Stimulated activated CD8-positive, alpha-beta memory T cell treated with anti-CD3 and anti-CD28 coated beads, Interleukin-2, amount 100 ng/mL, for 1 hour (primary cell): Measurements from ENCODE around the gene PABPN1L.
"Not testable (repeated sequence)": the region's sequence is repeated elsewhere in the genome, so short reads cannot be mapped to it uniquely, and the experiment has no call there.

ENCODE experiments used
- DNase-seq, 2 donors: peaks; one replicate each; pipeline ENCODE4 v3.0.0-alpha.2; 2020; ENCODE audit warnings: low read depth in 2 of 2

Gene PABPN1L

DNA sequence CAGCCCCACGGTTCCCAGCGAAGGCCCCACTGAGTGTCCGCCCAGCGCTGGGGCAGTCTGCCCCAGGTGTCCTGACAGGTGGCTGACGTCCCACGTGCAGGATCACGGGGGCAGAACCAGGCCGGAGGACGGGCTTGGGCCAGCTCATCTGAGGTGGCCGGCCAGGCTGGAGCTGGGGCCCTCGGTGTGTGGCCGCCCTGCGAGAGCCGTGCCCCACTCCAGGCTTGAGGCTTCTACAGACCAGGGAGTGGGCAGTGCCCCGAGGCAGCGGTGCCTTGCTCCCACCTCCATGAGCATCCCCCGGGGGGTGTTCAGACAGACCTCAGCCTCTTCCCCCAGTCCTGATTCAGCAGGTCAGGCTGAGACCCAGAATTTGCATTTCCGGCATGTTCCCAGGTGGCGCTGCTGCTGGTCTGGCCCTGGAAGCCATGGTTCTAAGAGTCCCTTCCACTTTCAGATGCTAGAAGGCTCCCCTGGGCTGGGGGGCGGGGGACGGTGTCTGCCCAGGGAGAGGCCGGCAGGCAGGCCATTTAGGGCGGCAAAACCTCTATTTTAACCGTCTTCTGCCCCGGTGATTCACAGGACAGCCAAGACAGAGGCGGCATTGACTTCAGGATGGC, 35.4 kb upstream of the PABPN1L start:
- no peak for DNase-seq

DNA sequence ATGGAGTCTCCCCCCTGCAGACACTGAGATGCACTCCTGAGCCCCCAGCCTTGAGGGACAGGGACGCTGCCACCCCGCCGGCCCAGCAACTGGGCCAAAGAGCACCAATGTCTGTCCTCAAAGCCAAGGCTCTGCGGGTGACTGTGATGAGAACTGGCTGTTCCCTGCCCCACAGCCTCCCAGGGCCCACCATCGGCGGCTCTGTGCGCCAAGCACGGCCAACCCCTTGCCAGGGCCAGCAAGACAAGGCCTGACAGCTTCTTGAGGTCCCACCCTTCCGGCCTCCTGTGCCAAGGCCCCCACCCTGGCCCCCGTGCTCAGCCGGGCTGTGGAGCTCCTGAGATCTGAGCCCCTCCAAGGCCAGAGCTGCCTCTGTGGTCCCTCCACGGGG, 34.2 kb upstream of the PABPN1L start:
- DNase-seq: no peak

DNA sequence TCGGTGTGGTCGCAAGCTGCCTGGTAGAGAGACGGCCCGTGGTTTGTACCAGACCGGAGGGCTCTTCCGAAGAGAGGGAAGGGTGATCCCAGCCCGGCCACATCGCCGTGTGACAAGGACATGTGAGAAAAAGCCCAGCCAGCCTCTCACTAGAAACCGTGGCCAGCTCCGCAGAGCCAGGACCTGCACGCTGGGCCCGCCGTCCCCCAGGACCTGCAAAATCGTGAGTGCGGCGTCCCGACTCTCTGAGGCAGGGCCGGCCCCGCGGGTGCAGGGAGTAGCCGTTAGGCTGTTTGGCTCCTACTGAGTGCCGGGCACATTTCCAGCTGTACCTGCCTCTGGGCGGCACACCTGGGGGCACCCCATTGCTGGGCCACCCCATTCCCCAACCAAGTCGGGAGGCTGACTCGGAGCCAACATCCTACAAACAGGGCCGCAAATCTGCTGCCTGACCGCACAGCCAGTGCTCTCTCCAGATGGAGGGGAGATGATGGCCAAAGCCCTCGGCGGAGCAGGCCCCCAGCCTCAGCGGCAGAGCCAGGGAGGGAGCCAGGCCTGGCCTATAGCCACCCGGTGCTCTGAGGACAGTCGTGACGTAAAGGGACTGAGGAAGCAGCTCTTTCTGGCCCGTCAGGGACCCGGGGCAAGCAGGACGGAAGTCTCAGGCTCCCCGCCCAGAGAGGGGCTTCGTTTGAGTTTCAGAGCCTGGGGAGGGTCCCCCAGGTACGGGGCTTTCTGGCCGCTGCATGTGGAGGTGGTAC, 33.6 kb upstream of the PABPN1L start:
- no peak for DNase-seq

DNA sequence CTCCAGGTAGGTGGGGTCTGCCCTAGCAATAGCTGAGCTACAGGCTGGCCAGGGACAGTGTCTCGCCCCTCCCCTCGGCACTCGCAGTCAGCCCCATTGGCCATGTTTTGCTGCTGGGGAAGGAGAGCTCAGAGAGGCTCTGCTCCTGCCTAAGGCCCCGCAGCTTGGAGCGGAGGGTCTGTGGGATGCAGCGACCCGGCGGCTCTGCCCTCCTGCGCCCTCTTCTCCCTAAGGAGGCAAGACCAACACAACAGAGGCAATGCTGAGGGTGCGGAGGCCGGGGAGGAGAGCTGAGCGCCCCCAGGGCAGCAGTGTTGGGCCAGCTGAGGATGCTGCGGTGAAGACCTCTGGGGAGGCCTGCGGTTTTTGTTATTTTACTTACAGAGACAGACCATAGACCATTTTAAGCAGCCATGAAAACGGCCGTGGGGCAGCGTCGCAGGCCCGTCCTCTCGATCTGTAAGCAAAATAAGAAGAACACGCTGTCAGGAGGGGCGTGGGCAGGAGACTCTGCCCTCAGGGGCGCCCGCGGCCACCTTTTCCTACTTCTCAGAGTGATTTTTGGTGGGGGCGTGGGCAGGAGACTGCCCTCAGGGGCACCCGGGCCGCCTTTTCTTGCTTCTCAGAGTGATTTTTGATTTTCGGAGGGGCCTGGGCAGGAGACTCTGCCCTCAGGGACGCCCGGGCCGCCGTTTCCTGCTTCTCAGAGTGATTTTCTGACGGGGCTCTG, 31.4 kb upstream of the PABPN1L start:
- DNase-seq: no peak

DNA sequence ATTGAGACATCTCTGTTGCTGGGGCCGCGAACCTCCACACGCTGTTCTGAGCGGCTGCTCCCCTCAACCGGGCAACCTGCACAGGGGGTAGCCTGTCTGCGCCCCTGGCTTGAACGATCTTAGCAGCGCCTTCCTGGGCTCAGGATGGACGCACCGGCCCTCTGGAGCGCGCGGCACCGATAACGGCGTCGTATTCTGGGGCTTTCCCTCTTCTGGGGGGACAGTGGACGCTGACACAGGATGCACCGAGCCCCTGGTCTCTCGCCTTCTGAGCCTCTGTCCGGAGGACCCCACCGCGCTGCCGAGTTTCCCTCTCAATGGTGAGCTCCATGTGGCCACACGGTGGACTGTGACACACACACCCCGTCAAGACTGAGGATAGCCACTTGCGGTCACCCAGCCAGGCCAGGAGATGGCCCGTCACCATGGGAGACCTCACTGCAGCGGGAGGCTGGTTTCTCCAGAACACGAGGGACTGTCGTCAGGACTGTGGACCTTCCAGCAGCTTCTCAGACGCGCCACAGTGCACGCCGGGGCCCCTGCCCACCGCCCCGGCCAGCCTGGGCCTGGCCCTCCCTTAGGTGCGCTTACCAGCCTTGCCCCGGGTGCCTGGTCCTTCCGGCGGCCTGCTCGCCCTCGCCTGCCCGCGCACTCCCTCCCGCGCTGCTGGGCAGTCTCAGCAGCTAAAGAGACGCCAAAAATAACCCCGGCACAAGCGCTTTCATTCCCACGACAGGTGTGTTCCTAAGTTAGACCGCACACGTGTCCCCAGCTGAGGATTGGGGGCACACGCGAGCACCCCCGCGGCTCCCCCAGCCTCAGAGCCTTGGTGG, 30.0 kb upstream of the PABPN1L start:
- DNase-seq: no peak

DNA sequence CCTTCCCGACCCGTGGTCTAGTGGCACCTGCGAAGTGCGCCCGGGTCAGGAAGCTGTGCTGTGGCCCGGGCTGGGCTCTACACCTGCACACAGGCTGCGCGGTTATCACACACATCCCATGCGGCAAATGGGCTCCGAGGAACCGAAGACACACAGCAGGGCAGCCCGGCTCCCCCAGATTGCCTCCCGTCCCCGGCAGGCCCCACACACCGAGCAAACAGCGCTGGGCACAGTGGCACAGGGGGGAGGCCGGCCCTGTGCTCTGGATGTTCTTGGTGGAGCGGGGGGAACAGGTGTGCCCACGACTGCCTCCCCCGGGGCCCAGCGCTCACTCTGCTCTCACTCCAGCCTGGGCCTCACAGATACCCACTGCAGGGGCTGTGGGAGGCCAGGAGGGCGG, 28.9 kb upstream of the PABPN1L start:
- DNase-seq: no peak

DNA sequence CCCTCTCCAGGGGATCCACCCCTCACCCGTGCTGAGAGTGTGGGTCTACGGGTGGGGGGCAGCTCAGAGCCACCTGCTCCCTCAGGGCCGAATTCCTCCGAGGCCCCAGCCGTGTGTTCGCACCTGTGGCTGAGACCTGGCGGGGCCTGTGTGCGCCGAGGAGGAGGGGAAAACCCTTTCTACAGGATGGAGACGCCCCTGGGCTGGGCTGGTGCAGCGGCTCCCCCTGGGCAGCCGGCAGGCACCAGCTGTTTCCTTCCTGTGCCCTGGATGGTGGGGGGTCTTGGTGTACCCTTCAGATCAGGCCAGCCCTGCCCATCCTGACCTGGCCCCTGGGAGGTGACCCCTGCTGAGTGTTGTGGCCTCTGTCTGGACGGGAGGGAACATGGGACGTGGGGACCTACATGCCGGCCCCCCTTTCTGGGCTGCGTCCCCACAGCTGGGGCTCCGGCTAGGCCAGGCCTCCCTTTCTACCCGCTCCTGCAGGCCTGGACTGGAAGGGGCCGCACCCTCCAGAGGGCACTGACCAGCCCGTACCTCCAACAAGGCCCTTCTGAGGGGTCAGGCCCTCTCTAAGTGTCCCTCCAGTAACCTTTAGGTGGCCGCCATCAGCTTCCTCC, 28.3 kb upstream of the PABPN1L start:
- DNase-seq: no peak

DNA sequence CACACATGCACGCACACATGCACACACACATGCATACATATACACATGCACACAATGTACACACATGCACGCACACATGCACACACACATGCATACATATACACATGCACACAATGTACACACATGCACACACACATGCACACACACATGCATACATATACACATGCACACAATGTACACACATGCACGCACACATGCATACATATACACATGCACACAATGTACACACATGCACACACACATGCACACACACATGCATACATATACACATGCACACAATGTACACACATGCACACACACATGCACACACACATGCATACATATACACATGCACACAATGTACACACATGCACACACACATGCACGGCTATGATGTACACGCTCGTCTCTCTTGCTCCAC, 27.8 kb upstream of the PABPN1L start:
- DNase-seq: not testable (repeated sequence)

DNA sequence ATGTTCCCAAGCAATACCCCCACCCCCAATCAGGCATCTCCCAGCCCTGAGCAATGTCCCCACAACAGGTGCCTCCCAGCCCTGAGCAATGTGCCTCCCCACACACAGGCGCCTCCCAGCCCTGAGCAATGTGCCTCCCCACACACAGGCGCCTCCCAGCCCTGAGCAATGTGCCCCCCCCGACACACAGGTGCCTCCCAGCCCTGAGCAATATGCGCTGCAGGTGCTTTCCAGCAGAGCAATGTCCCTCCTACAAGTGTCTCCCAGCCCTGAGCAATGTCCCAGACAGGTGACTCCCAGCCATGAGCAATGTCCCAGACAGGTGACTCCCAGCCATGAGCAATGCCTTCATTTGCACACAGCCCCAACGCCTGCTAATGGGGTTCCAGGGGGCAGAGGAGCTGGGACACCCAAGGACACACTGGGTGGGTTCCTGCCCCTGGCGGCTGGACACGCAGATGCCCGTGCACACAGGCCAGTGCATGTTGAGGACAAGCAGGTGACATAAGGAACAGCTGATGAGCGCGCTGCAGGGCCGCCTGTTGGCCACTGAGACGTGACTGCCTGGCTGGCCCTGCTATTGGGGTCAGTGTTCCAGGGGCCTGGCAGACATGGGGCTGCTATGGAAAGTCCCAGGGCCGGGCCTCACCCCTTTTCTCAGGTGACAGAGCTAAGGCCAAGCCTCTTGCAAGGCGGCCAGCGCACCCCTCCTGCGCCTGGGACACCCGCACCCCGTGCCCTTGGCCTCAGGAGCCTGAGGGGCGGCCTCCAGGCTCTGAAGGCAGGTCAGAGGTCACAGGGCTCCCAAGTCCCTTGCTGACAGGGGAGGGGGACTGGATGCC, 26.9 kb upstream of the PABPN1L start:
- DNase-seq: no peak

DNA sequence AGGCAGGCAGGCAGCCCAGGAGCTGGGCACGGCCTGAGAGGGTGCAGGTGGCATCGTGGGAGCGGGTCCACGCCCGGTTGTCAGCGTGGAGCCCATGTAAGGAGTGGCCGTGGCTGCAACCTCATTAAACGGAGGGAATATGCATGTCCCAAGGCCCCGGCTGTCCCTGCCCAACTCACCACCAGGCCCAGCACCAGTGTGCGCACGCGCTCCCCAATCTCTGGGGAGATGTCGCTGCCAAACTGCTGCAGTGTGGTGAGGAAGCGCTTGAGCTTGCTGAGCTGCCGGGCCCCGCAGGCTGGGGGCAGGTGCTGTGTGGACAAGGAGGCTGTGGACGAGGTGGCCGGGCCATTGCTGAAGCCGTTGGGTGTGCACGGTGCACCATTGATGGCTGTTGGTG, 25.6 kb upstream of the PABPN1L start:
- DNase-seq: no peak

DNA sequence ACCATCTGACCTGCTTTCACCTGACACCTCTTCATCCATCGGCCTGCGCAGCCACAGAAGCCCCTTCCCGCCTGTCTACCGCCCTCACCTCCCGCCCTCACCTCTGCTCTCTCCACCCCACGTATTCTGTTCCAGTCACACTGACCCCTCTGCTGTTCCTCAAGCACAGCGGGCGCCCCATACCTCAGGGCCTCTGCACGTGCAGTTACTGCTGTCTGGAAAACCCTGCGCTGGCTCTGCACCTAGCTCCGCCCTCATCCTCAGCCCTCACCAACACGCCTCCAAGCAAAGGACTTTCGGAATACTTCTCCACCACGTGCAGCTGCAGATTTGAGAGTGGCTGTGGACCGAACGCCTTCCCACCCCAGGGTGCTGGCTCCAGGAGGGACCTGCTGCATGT, 24.6 kb upstream of the PABPN1L start:
- DNase-seq: no peak

DNA sequence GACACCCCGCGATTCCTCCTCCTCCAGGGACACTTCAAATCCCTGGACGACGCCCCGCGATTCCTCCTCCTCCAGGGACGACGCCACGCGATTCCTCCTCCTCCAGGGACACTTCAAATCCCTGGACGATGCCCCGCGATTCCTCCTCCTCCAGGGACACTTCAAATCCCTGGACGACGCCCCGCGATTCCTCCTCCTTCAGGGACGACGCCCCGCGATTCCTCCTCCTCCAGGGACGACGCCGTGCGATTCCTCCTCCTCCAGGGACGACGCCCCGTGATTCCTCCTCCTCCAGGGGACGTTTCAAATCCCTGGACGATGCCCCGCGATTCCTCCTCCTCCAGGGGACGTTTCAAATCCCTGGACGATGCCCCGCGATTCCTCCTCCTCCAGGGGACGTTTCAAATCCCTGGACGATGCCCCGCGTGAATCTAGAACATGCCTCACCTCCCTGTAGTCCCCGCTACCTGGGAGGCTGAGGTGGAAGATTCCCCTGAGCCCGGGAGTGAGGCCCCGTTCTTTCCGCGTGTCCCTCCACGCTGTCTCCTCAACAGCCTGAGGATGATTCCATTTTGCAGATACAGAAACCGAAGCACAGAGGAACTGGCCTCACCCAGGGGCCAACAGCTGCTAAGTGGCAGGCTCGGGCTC, 23.4 kb upstream of the PABPN1L start:
- DNase-seq: not testable (repeated sequence)

DNA sequence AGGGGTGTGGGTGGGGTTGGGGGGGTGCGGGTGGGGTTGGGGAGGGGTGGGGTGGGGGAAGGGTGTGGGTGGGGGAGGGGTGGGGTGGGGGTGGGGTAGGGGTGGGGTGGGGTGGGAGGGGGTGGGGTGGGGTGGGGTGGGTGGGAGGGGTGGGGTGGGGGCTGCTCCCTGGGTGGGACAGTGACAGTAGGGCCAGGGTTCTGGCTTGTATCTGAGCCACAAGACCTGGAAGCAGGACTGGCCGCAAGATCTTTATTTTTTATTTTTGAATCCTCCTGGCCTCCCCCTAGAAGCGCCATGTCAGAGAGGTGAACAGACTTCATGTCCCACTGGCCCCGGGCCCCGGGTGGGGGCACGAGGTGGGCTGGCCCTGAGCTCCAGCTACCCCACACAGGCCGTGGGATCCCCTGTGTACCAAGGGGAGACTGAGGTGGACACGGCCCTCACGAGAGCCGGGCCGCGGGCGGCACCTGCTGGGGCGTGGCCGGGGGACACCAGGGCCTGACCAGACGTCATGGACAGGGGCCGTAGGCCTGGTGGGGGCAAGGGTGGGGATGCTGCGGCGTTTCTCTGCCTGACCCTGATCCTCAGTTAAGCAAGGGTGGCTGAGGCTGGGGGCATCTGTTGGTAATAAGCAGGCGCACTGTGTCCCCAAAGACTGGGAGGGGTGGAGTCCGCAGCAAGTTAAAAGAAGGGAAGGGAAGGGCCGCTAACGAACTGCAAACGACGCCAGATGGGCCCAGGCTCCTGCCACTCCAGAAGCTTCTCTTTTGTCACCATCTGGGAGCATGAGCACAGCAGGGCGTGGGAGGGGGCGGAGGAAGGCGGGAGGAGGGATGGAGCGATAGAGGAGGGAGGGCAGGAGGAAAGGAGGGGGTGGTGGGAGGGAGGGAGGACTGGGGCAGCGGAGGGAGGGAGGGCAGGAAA, 22.3 kb upstream of the PABPN1L start:
- no peak for DNase-seq

DNA sequence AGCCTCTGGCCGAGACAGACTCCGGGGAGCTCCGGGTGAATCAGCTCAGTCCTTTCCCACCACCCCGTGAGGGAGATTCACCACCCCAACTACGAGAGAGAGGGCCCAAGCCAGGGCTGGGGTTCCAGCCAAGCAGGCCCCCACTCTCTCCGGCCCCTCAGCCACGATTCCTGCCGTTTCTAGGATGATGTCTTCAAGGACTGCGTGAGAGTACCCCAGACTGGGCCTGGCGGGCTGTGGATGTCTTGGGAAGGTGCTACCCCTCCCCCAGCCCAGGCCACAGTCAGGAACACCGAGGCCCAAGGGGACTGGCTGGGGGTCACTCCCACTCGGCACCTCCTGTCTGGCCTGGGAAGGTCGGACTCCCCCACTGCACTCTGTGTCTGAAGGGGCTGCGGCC, 21.6 kb upstream of the PABPN1L start:
- no peak for DNase-seq

DNA sequence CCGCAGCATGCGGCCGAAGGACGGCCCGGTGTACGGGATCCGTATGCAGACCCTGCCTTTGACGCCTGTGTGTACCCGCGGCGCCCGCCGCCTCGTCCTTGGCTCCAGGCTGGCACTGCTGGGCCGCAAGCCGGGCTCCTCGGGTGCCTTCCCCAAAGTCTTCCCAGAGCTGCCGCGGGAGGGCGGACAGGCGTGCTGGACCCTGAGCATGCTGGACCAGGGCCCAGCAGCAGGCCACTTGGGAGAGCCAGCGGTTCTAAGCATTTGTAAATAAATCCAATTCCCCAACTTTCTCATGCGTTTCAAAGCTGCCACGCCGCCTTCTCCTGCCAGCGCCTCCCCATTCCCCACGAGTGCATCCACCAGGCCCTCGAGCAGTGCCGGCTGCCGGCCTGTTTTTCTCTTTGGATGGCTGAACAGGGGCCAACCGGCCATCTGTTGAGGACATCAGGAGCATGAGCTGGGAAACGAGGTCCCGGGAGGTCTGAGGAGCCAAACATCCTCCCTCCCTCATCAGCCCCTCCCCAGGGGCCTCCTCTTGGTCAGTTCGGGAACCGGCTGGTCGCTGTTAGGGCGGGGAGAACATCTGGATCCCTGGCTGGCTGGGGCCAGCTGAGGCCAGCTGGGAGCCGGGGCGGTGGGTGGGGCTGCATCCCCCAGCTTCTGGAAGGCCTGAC, 20.5 kb upstream of the PABPN1L start:
- no peak for DNase-seq

DNA sequence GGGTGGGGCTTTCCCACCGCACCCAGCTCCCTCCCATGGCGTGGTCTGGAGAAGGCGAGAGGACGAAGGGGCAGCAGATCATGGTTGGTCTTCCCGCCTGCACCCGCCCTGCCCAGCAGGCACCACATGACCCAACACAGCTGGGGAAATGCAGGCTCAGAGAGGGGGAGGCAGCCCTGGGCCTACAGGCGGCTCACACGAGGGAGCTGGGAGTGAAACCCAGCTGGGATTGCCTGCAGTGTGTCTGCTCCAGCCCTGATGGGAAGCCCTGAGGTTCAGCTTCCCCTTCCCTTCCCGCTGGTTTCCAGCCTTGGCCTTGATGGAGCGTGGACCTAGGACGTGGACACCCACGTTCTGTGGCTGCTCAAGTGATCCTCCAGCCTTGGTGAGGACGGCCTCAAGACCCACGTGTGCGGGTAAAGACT, 20.0 kb upstream of the PABPN1L start:
- no peak for DNase-seq

DNA sequence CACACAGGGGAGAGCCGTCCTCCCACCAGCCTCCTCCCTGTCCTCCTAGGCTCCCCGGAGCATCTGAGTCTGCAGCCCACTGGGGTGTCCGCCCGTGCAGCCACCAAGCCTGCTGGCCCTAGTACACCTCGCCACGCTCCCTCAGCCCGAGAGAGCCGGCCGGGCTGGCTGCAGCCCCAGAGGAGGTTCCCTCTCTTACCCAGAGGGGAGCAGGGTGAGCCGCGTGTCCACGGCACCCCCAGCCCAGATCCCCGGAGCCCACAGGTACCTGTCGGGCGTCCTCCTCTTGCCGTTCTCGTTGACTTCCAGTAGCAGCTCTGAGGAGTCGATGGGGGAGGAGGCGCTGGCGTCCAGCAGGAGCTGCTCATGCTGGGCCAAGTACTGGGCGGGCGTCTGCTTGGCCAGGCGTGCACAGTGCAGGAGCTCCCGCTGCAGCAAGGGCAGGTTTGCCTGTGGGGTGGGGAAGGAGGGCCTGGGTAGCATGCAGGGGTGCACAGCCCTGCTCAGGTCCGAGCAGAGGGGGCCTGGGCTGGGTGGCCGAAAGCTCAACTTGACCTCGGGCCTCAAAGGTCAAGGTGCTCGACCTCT, 19.3 kb upstream of the PABPN1L start:
- no peak for DNase-seq
